Hypothalamus (tissue), 51 donors: Measurements from ENCODE around the gene SYNPO2L.
"Not testable (repeated sequence)": the region's sequence is repeated elsewhere in the genome, so short reads cannot be mapped to it uniquely, and the experiment has no call there.

Experiments
- DNase-seq, 51 donors: peaks; one replicate each; lab custom pipeline; 2025; lab: John Stamatoyannopoulos, UW

The SYNPO2L gene

GRCh38 chr10:73625884-73626752 lies 29.7 kb downstream of the SYNPO2L start:
- DNase-seq = peak; percentile 17 to 93 (median 78)

- peak in 23 of 51 donors; percentile 16 to 82 (median 44) for DNase-seq
Observed at GRCh38 chr10:73625004-73625883, 30.6 kb downstream of the SYNPO2L start.

GRCh38 chr10:73623056-73623455 lies 32.8 kb downstream of the SYNPO2L start:
- no peak for DNase-seq

GRCh38 chr10:73620974-73621373 lies 34.9 kb downstream of the SYNPO2L start:
- DNase-seq = not testable (repeated sequence)

- not testable (repeated sequence) for DNase-seq
Observed at GRCh38 chr10:73617143-73617542, 38.7 kb downstream of the SYNPO2L start.

- no peak for DNase-seq
Observed at GRCh38 chr10:73614720-73615119, 41.1 kb downstream of the SYNPO2L start.

GRCh38 chr10:73609116-73609515 lies 46.7 kb downstream of the SYNPO2L start:
- DNase-seq = no peak

GRCh38 chr10:73601486-73601921 lies 54.3 kb downstream of the SYNPO2L start:
- DNase-seq = no peak

GRCh38 chr10:73597346-73597745 lies 58.5 kb downstream of the SYNPO2L start:
- no peak for DNase-seq
